WI38 (cell line): ENCODE results near the gene RIMBP2.

Experiments used
- H3K4me3 ChIP-seq: 2 replicates; pipeline ENCODE4 v1.5.1; 2011; ENCODE audit warnings: low read depth, mild to moderate bottlenecking, control low read depth, low read length
- CTCF ChIP-seq: IDR thresholded peaks from 2 replicates; pipeline ENCODE4 v1.5.1; 2012; ENCODE audit warnings: low read depth, mild to moderate bottlenecking, control low read depth, low read length

RIMBP2 gene

GRCh38 chr12:130595566-130595965 lies 120.5 kb downstream of the RIMBP2 start:
- H3K4me3 ChIP-seq = no peak overlapping the region
- TF ChIP-seq CTCF = no peak

- no peak for TF ChIP-seq CTCF
- H3K4me3 ChIP-seq = no peak overlapping the region
These were observed 123.0 kb downstream of the RIMBP2 start for GRCh38 chr12:130593056-130593455.

- no peak for TF ChIP-seq CTCF
These were observed 123.5 kb downstream of the RIMBP2 start for GRCh38 chr12:130592641-130593040.

GRCh38 chr12:130591736-130592135 lies 124.4 kb downstream of the RIMBP2 start:
- TF ChIP-seq CTCF = no peak

More at GRCh38 chr12:130592641-130593040, 123.5 kb downstream of the RIMBP2 start:
- H3K4me3 ChIP-seq = no peak overlapping the region

GRCh38 chr12:130590685-130591084 lies 125.4 kb downstream of the RIMBP2 start:
- no peak for TF ChIP-seq CTCF
- no peak overlapping the region for H3K4me3 ChIP-seq

More at GRCh38 chr12:130591736-130592135, 124.4 kb downstream of the RIMBP2 start:
- no peak overlapping the region for H3K4me3 ChIP-seq

GRCh38 chr12:130589540-130590317 lies 126.4 kb downstream of the RIMBP2 start:
- H3K4me3 ChIP-seq = no peak overlapping the region
- no peak for TF ChIP-seq CTCF

GRCh38 chr12:130588696-130589539 lies 127.2 kb downstream of the RIMBP2 start:
- TF ChIP-seq CTCF = no peak

More at GRCh38 chr12:130588696-130589539, 127.2 kb downstream of the RIMBP2 start:
- H3K4me3 ChIP-seq = no peak overlapping the region
